C1 segment of cervical spinal cord (tissue), 14 donors: ENCODE data around the gene PDE4D.

ENCODE experiments used
- DNase-seq, 14 donors: peaks; one replicate each; lab custom pipeline; 2025; lab: John Stamatoyannopoulos, UW

PDE4D gene

DNA sequence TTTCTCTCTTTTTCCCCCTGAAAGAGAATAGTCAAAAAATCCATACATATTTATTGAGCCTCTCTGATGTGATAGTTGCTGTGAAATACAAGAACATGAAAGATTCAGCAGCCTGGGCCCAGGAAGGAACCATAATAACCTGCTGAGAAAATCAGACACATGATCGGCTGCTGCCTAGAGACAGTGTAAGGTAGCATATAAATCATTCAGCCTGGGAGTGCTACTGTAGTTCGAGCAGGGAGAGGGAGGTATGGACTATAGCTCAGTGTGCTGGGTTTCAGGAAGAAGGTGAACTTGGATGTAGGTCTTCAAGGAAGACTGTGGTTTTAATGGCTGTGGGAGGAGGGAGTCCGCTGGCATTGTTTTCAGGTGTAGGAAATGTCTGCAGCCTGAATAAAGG, 841.6 kb downstream of the PDE4D start:
- DNase-seq: no peak

DNA sequence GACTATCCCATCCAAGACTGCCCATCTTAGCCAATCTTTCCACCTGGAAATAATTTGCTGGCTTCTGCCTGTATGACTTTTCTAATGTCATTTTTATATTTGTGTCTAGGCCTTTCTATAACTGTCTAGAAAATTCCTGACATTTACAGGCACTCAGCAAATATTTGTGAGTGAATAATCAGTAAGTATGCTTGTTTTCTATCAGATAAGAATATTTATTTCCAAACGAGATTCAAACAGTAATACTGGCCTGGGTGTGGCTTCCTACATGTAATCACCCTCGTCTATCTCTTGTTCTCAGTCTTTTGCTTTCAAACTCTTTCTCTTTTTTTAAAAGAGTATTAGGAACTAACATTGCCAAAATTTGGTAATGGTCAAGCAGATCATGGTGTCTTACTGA, 844.4 kb downstream of the PDE4D start:
- DNase-seq: no peak

DNA sequence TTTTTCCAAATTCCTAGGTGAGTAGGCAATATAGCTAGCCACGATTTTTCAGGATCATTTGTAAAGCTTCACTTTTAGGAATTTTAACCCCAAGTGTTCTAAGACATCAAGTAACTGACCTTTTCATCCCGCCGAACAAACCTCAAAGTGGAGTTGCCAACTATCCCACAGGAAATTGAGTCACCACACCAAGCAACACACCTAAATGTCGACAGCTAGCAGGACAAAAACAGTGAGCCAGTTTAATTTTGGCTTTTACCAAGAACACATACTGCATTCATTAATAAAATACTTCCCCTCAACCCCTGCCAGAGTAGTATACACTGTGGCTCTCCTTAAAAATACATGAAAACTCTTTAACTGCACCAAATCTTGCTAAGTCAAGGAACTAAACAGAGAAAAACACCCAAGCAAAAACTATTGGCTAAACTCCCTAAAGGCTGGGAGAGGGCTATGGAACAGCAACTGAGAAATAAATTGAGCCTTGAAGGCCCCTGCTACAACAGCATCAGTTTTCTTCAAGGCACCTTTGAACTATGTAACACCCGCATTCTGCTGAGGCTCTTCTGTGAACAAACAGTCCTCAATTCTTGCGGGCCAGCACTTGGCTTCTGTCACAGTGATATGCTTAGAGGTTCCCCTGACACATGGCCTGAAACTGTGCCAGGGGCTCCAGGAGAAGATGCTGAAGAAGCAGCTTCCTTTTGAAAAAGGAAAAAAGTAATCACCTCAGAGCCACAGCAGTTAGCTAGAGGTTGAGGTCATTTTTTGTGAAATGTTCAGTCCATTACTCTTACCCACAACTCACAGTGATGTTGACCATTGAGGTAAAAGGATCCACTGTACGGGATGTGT, 851.1 kb downstream of the PDE4D start:
- no peak for DNase-seq

DNA sequence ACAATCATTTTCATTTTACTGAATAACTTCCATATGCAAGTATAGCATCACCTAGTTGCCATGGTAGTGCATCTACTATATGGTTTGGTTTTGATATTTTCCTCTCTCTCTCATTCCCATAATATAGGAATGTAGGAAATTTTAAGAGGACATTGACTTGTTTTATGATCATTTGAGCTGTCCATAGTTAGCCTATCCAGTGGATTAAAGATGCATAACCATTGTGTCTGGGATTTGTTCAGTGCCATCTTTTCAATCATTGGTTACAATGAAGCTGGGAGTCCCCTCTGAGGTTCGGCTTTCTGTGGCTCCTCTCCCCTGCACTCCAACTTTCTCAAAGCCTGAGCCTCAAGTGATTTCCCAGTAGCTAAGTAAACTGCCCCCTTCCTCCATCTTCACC, 852.2 kb downstream of the PDE4D start:
- DNase-seq: no peak

DNA sequence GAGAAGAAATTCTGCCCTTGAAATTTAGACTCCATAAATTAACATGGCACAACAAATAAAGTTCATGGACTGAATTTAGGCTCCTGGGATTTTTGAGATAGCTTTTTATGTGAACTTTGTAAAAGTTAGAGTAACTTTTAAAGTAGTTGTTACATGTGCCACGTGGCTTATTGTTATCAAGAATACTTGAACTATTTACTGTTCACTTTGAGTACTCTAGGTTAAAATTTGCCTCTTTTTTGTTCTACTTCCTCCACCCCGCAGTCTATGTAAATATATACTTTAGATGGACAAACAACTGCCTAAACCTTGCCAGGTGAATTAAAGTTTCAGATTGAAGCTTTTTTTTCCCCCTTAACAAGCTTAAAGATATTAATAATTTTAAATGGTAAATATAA, 852.7 kb downstream of the PDE4D start:
- no peak for DNase-seq

DNA sequence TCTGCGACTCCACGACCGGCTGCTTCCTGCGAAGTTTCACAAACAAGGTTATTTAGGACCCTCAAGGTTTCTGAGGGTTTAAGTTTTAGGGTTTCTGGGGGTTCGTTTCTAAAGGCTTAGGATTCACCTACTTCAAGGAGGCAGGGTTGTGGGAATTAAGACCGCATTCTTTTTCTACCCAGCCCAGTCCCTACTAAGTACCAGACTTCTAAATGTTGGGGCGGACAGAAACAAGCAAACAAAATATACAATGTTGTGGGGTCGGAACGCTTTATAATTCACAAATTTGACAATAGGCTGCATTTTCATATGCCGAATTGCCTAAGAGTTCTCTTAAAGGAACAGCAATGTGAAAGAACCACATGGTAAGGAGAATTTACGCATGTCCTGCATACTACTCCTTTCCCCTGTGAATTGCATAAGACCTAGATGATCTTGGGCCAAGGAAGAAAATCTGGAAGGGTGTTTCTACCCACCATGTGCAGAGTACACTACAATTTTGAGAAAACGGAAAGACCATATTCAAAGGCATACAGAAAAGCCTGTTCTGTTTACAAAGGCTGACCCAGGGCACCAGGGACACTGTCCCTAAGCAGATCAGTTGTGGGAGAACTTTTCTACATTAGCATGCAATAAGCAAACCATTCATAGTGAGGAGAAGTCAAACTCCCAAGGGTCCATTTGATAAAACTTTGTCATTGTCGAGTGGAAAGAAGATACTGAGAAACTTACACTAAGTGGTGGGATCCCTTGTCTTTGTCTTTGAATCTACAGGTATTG, 853.3 kb downstream of the PDE4D start:
- DNase-seq: no peak

DNA sequence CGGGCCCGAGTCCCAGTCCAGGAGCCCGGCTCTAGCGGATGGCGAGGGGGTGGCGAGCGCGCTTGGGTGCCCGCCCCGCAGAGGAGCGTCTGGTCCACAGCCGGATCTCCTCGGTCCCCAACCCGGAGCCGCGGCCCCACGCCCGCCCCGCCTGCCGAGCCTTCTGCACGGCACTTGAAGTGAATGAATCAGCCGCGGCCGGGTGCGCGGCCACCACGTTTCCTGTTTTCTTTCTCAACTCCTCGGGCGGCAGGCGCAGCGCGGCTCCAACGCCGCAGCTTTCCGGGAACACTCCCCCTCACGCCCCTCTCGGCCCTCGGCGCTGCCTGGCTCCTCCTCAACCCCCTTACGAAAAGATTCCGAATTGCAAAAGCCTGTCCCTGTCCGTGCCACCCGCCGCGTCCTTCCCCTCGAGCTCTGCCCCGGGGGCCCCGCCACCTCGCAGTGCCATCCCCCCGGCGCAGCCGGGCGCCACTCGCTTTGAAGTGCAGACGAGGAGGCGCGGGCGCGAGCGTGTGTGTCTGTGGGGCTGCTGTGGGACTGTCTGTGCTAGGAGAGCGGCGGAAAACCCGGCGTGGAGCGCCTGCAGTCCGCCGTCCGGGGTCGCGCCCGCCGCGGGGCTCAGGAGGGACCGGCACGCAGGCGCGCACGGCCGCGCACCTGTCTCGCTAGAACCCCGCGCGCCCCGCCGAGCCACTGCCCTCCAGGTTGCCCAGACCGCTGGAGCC, 854.1 kb downstream of the PDE4D start:
- DNase-seq: peak in 8 of 14 donors; percentile 11 to 66 (median 32)

DNA sequence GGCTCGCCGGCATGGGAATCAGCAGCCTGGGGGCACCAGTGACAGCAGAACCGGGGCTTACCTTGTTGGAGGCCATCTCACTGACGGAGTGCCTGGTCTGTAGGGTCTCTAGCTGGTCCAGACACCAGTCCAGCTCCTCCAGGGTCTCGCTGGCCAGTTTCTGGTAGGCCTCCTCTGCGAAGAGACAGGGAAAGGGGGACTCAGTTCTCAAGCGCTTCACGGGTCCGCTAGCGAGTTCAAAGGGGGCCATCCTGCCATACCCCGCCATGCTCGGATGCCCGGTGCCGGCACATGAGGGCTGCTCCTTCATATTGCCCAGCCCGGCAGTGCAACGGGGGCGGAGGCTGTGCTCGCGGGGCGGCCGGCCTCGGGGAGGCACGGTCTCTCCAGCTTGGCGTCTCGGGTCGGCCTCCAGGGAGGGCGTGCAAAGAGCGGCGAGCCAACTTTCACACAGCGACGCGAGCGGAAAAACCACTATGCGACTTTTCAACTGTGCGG, 854.7 kb downstream of the PDE4D start:
- DNase-seq: peak in 5 of 14 donors; percentile 24 to 66 (median 46)

DNA sequence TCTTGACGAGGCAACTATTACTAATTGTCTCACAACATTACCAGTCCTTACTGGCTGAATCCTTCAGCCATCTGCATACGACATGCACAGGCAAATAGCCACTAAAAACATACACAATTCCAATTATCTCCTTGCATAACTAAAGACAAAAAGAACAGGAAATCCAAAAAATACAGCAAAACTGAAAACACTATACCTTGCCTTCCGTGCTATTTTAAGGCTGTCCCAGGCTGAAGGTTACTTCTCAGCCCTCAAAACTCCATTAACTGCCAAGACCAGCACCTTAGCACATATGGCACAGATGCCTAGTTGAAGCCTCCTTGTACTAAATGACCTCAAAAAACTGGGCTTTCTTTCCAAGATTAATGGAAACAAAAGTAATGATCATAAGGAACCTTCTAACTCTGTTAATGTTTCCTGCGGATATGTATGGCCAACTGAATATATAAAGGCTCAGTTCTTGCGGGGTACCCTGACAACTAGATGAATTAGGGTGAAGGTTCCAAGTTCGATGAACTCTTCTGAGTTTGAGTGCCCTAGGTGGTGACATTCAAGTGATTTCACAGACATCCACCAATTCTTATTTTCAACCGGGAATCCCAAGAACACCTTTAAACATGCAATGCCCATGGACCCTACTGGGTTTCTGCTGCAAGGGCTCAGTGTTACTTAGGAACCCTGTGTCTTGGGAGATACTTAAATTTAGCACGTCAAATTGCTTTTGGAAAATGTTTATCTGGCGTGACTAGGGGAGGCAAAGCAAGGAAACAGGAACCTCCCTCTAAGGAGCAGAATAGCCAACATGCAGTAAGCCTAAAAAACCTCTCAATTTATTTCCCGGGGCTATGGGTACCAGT, 855.4 kb downstream of the PDE4D start:
- no peak for DNase-seq

DNA sequence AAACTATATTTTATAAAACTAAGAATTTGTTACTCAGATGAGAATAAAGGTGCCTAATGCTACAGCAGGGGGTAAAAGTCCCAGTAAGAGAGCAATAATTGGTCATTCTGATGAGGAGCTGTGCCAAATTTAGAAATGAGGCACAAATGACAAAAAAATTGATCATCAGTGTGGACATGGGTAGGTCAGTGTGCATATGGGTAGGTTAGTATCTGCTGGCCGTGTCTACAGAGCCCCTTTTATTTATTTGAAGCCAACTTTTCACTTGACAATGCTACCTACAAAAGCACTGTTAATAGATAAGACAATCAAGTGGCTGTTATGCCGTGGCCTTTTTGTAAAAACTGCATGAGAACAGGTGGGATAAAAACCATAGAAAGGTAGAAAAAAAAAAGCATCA, 856.1 kb downstream of the PDE4D start:
- DNase-seq: no peak

DNA sequence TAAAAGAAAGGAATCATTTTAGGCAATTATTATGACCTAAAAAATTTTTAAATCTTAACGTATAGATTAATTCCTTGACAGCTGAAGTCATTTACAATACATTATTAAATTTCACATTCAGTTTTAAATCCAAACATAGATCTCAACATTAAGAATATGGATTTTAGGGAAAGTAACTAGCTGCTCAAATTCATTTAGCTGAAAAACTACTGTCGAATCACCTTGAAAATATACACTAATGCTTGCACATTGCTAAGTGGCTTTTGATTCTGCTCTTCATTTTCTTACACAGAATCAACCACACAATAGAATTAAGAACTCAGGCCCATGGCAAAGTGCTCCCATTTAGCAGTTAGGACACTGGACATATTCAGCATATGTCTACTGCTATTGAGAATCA, 856.5 kb downstream of the PDE4D start:
- no peak for DNase-seq

DNA sequence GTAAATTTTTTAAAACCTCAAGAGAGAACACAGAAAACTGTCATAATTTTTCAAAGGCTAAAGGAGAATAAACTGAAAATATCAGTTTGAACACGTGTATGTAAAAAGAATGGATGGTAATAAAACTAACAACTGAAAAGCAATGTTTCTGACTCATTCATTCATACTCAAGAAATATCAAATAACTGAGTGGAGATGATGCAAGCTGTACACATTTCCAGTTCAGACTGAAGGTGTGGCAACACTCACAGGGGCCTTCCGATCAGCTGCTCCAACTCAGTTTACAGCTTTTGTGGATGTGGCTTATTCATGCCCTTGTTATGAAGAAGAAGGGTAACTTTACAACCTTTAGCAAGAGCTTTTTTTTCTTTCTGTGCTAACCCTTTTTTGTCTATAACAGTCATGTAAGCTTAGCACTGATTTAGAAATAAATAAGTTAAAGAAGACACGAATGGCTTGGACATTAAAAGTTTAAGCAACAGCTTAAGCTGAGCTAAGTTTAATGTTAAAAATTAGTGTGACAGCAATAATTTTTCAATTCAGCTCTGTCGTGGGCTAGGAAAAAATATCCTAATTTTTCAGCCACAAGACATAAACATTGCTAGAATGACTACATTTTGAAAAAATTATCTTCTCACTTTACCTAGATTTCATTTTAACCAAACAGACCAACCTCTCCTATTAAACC, 857.1 kb downstream of the PDE4D start:
- DNase-seq: no peak

DNA sequence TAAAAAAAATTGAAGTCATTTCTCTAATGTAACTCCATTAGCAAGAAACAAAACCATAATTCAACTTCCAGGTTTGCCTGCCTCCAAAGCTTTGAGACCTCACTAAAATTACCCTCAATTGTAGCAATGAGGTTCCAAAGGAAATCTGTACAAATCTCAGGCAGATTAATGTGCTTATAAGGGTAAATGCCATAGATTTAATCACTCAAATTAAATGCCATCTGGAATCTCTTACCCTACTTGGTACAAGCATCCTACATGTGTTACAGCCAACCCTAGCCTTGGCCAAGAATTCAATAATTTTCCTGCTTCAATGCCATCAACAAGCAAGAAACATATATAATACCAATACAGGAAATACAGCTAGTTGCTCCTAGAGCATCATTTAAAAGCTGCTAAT, 857.8 kb downstream of the PDE4D start:
- DNase-seq: no peak

DNA sequence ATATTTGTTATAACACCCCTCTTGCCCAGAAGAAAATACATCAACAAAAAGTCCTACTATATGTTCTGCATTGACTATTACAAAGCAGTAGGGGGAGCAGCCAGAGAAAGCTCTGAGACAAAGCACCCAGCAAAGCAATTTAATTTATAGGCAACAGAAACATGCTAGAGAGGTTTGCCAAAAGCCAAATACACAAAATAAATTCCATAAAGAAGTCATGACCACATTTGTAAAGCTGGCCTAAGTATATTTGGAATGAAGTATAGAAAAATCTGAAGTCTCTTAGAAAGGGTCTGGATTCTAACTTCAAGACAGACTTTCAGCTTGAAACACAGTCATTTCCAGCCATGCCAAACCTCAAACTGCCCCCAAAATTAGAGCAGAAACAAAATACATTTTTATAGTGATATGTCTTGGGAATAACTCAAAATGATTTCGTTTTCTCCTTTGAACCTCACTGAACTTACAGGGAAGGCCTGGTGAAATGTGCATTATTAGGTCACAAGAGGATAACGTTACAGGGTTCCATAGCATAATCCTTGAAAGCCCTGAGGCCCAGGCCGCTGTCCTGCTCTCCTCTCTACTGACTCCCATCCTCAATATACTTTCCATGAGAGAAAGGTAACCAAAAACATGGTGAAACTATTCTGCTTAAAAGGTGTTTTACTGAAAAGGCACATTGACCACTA, 858.9 kb downstream of the PDE4D start:
- DNase-seq: no peak

DNA sequence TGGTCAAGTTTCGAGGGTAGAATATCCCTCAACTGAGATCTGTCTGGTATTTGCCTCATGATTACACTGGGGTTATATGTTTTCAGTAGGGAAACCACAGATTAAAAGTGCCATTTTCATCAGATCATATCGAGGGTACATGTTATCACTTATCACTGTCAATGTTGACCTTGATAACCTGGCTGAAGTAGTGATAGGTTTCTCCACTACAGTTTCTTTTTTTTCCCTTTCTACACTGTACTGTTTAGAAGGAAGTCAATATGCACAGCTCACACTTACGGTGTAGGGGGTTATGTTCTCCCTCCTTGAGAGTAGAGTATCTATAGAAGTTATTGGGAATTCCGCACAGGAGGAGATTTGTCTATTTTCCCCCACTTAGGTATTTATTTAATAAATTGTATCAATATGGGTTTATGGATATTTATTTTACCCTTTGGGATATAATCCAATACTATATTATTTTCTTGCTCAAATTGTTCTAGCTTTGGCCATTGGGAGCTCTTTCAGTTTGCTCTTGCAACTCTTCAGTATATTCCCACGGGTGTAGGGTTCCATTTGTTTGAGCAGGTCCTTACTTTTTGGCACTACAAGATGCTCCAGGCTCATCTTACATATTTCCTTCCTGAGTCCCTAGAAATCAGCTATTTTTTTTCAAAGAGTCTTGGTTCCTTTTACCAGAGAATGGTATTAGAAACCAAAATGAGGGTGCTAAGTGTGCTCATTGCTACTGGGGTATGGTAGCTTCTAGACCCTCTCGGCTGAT, 866.2 kb downstream of the PDE4D start:
- DNase-seq: no peak

DNA sequence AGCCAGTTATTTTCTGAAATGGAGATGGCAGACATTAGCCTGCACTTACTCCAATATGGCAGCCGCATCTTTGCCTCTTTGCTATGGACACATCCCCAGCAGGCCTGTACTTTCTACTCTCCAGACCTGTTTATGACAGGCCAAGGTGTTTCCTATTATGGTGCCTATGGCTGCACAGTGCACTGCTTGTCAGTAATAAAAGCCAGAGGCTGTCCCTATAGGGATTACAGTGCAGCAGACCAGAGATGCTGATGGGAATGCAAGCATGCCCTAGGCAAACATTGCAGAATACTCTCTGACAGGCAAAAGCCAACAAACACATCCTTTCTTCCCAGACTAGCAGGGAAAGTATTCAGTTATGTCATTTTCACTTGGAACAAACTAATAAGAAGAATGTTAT, 867.8 kb downstream of the PDE4D start:
- no peak for DNase-seq

DNA sequence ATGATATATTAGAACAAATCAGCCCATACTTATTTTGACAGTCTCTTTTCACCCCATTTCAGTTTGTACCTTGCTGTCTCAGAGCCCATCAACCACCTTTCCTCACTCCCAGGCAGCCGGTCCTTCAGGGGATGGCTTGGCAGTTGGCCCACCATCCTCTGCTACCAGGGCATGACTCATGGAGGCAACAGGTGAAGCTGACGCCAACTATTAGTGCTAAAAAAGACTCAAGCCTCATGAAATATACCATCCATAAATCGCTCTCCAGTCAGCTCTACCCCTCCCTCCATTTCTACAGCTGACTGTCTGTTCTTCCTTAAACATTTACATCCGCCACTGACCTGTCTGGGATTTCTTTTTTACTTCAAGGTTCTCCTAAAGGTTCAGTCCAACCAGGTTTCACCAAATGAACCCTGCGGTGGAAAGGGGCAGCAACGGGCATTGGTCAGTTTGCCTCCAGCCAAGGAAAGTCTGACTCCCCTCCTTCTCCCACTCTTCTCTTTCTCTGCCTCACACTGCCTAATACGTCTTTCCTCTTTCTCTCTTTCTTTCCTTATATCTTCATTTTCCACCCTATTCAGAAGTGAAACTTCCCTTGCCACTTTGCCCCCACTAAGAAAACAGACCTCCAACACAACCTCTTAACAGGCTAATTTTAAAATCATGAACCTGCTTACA, 871.5 kb downstream of the PDE4D start:
- no peak for DNase-seq

DNA sequence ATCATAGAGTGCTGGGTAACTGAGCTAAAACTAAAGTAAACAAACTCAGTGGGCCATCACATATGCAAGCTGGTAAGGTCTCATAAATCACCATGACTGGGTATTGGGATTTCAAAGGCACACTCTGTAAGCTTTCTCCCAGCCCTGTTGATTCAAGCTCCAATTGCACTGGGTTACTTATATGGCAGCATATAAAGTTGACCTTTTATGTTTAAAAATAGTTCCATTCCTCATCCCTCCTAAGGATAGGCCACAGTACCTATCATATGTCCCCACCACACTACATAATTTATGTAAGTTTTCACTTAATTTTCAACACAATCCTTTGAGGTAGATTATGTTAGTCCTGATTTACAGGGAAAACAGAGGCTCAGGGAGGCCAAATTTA, 872.2 kb downstream of the PDE4D start:
- no peak for DNase-seq
